Mesenchymal stem cell (in vitro differentiated cells and primary cell): ENCODE measurements around the gene ZMYND11.
A peak's percentile ranks its signal among the peaks of the same experiment; 100 is the strongest.

ENCODE experiments used
- DNase-seq: peaks from one replicate; pipeline ENCODE4 v3.0.0-alpha.2; 2013
- H2AFZ ChIP-seq: one replicate; pipeline ENCODE4 v1.6.1; 2013; ENCODE audit warnings: low read depth, mild to moderate bottlenecking, control low read depth, inconsistent platforms, low read length, moderate library complexity
- H2AK5ac ChIP-seq: 2 replicates; pipeline ENCODE4 v1.6.1; 2013; ENCODE audit warnings: low read length, moderate library complexity, mild to moderate bottlenecking, inconsistent platforms; ENCODE audit not compliant: severe bottlenecking
- H2BK120ac ChIP-seq: one replicate; pipeline ENCODE4 v1.6.1; 2013; ENCODE audit warnings: low read depth, mild to moderate bottlenecking, inconsistent platforms, low read length, moderate library complexity
- H2BK12ac ChIP-seq, 2 experiments: one replicate each; pipeline ENCODE4 v1.6.1; 2013; ENCODE audit warnings: inconsistent platforms in 2 of 2, low read length in 2 of 2, mild to moderate bottlenecking in 2 of 2, moderate library complexity in 2 of 2, control low read depth in 1 of 2
- H2BK15ac ChIP-seq: one replicate; pipeline ENCODE4 v1.6.1; 2013; ENCODE audit warnings: mild to moderate bottlenecking, low read depth, inconsistent platforms; ENCODE audit not compliant: poor library complexity, severe bottlenecking
- H2BK5ac ChIP-seq: 2 replicates; pipeline ENCODE4 v1.6.1; 2013; ENCODE audit warnings: low read depth, mild to moderate bottlenecking, low read length, control low read depth, inconsistent platforms; ENCODE audit not compliant: poor library complexity, severe bottlenecking
- H3K14ac ChIP-seq, 2 experiments: one replicate each; pipeline ENCODE4 v1.6.1; 2013; ENCODE audit warnings: inconsistent platforms in 2 of 2, low read length in 2 of 2, control low read depth in 1 of 2, mild to moderate bottlenecking in 1 of 2, moderate library complexity in 1 of 2
- H3K18ac ChIP-seq, 2 experiments: one replicate each; pipeline ENCODE4 v1.6.1; 2013; ENCODE audit warnings: inconsistent platforms in 2 of 2, low read length in 2 of 2, control low read depth in 1 of 2, low read depth in 1 of 2, mild to moderate bottlenecking in 1 of 2
- H3K23ac ChIP-seq, 2 experiments: one replicate each; pipeline ENCODE4 v1.6.1; 2013; ENCODE audit warnings: inconsistent platforms in 2 of 2, low read length in 2 of 2, mild to moderate bottlenecking in 2 of 2, moderate library complexity in 2 of 2, control low read depth in 1 of 2
- H3K27ac ChIP-seq: 2 replicates; pipeline ENCODE4 v1.5.1; 2013; ENCODE audit warnings: mild to moderate bottlenecking, moderate library complexity, low read length, control low read depth, inconsistent platforms; ENCODE audit not compliant: poor library complexity, severe bottlenecking
- H3K27me3 ChIP-seq, 2 experiments: 2 replicates each; pipeline versions ENCODE4 v1.6.1 to v1.7.0; 2013; ENCODE audit warnings: low read length in 2 of 2, mild to moderate bottlenecking in 2 of 2, moderate library complexity in 2 of 2, control low read depth in 1 of 2, inconsistent platforms in 1 of 2; ENCODE audit not compliant: control insufficient read depth in 1 of 2, insufficient read depth in 1 of 2
- H3K36me3 ChIP-seq, 2 experiments: 2 replicates each; pipeline versions ENCODE4 v1.6.1 to v1.7.0; 2013; ENCODE audit warnings: low read length in 2 of 2, control low read depth in 1 of 2, inconsistent platforms in 1 of 2, low read depth in 1 of 2, mild to moderate bottlenecking in 1 of 2; ENCODE audit not compliant: insufficient read depth in 2 of 2, control insufficient read depth in 1 of 2
- H3K4ac ChIP-seq, 2 experiments: one replicate each; pipeline ENCODE4 v1.6.1; 2013; ENCODE audit warnings: inconsistent platforms in 2 of 2, low read length in 2 of 2, mild to moderate bottlenecking in 2 of 2, moderate library complexity in 2 of 2, control low read depth in 1 of 2, low read depth in 1 of 2
- H3K4me1 ChIP-seq: 2 replicates; pipeline ENCODE4 v1.6.1; 2013; ENCODE audit warnings: low read depth, low read length, control low read depth; ENCODE audit not compliant: control insufficient read depth, insufficient read depth
- H3K4me2 ChIP-seq: 2 replicates; pipeline ENCODE4 v1.6.1; 2013; ENCODE audit warnings: low read length, mild to moderate bottlenecking, inconsistent platforms; ENCODE audit not compliant: poor library complexity, severe bottlenecking
- H3K4me3 ChIP-seq, 2 experiments: 2 replicates each; pipeline versions ENCODE4 v1.5.1 to v1.7.0; 2013; ENCODE audit warnings: low read length in 2 of 2, mild to moderate bottlenecking in 2 of 2, control low read depth in 1 of 2, low read depth in 1 of 2; ENCODE audit not compliant: insufficient read depth in 1 of 2
- H3K79me1 ChIP-seq: replicated peaks from 2 replicates; pipeline ENCODE4 v1.6.1; 2013; ENCODE audit warnings: mild to moderate bottlenecking, control low read depth, low read length, inconsistent platforms; ENCODE audit not compliant: poor library complexity, severe bottlenecking
- H3K9ac ChIP-seq: 2 replicates; pipeline ENCODE4 v1.7.0; 2013; ENCODE audit warnings: mild to moderate bottlenecking, low read length, moderate library complexity
- H3K9me3 ChIP-seq: 2 replicates; pipeline ENCODE4 v1.7.0; 2013; ENCODE audit warnings: mild to moderate bottlenecking, low read length; ENCODE audit not compliant: control insufficient read depth
- H4K8ac ChIP-seq: one replicate; pipeline ENCODE4 v1.6.1; 2013; ENCODE audit warnings: inconsistent platforms, mild to moderate bottlenecking, low read length, moderate library complexity
- H4K91ac ChIP-seq: one replicate; pipeline ENCODE4 v1.6.1; 2013; ENCODE audit warnings: mild to moderate bottlenecking, low read length, inconsistent platforms
- WGBS: methylation state at CpG from one replicate; pipeline ENCODE4 v1.1.7; 2013; ENCODE audit warnings: mixed read lengths; 5-methylcytosine and 5-hydroxymethylcytosine counted together

Gene ZMYND11

DNA sequence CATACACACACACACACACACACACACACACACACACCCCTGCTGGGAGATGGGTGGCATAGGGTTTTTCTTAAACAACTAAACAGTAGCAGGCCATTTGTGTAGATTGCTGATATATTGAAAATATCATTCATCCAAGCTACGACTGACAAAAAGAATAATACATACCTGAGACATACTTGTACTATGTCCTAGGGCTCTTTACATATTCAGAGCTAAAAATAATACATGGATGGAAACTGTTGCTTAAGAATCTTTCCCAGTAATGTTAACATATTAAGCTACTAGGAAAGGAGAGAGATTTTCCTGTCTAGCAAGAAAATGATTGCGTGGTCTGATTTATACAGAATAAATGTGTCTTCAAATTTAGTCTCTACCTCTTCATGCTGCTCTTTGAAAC is 46.0 kb upstream of the ZMYND11 start:
- Histone ChIP-seq H3K27ac (no peak overlapping the region), H2AK5ac (no peak overlapping the region), H3K36me3 (no peaks in the 10 kb centered on the region)

DNA sequence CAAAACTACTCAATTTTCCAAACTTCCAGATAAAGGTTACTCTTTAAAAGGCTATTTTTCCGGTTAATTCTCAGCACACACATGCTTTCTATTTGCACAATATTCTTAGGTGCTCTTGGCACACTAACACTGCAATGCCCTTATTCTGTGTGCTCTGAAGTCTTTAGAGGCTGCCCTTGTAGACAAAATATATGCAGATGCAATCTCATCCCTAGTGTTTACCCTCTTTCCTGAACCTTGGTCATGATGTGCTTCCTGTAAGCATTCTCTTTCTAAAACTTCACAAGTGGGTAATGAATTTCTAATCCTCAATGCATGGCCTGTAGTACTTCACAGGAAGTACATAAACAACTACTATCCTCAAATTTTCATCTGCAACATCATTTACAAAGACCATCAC is 45.1 kb upstream of the ZMYND11 start:
- H2BK120ac ChIP-seq: no peak overlapping the region
- no peak overlapping the region for H2BK5ac ChIP-seq
- no peak overlapping the region for H4K8ac ChIP-seq
- no peak for DNase-seq
- no peaks in the 10 kb centered on the region for H3K36me3 ChIP-seq
- H3K79me1 ChIP-seq: no peaks in the 10 kb centered on the region
- H3K27me3 ChIP-seq: peaks cover 23 to 33% of the 10 kb centered on the region in 2 experiments
- peaks cover 4% of the 10 kb centered on the region for H3K4me1 ChIP-seq
- no peak overlapping the region for H3K4me3 ChIP-seq
- no peak overlapping the region for H3K9ac ChIP-seq
- H3K18ac ChIP-seq: no peak overlapping the region
- H3K23ac ChIP-seq: no peak overlapping the region
- H2BK12ac ChIP-seq: no peak overlapping the region
- H2AK5ac ChIP-seq: no peak overlapping the region
- H4K91ac ChIP-seq: no peak overlapping the region
- H2AFZ ChIP-seq: no peak overlapping the region
- no peak overlapping the region for H3K4ac ChIP-seq
- H3K9me3 ChIP-seq: peaks cover 12% of the 10 kb centered on the region
- no peak overlapping the region for H2BK15ac ChIP-seq
- H3K4me2 ChIP-seq: no peak overlapping the region
- 100% methylated on average over 1 of the region's 1 CpG for WGBS
- H3K14ac ChIP-seq: no peak overlapping the region
- H3K27ac ChIP-seq: no peak overlapping the region

More for the DNA sequence above, 46.0 kb upstream of the ZMYND11 start:
- no peak overlapping the region for H3K14ac ChIP-seq
- H2BK12ac ChIP-seq: no peak overlapping the region
- H3K9me3 ChIP-seq: peaks cover 2% of the 10 kb centered on the region
- no peak overlapping the region for H3K9ac ChIP-seq
- no peak overlapping the region for H2BK120ac ChIP-seq
- H2AFZ ChIP-seq: no peak overlapping the region
- no peak overlapping the region for H4K91ac ChIP-seq
- H3K4me2 ChIP-seq: no peak overlapping the region
- peaks cover 4% of the 10 kb centered on the region for H3K4me1 ChIP-seq
- peaks cover 29 to 40% of the 10 kb centered on the region in 2 experiments for H3K27me3 ChIP-seq
- no peak overlapping the region for H2BK15ac ChIP-seq
- no peak for DNase-seq
- H3K18ac ChIP-seq: no peak overlapping the region
- H3K4me3 ChIP-seq: no peak overlapping the region
- no peak overlapping the region for H4K8ac ChIP-seq
- no CpG with 5 or more reads among the region's 2 CpGs for WGBS
- H3K4ac ChIP-seq: no peak overlapping the region
- H2BK5ac ChIP-seq: no peak overlapping the region
- H3K79me1 ChIP-seq: no peaks in the 10 kb centered on the region
- H3K23ac ChIP-seq: no peak overlapping the region

DNA sequence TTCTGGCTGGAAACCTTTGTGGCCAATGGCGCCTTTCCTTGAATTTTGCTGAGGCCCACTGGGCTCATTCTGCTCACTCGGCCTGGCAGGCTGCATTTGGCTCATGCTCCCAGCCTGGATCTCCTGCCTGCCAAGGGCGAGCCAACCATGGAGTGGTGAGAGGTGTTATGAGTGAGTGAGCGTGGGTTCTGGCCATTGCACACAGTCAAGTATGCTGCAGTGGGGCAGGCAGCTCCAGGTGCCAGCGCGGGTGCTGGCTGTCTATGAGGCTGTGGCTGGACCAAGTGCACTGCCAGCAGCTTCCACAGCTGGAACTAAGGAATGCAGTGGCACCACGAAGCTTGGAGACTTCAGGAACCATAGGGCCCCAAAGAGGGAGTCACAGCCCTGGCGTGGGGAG is 43.9 kb upstream of the ZMYND11 start:
- H3K27ac ChIP-seq: no peak overlapping the region
- H3K79me1 ChIP-seq: no peaks in the 10 kb centered on the region
- H2BK5ac ChIP-seq: no peak overlapping the region
- peak overlapping the region in 1 of 2 experiments; percentile 56 for H3K23ac ChIP-seq
- H3K9ac ChIP-seq: no peak overlapping the region
- no peak overlapping the region for H3K4ac ChIP-seq
- H2BK12ac ChIP-seq: no peak overlapping the region
- peaks cover 23 to 33% of the 10 kb centered on the region in 2 experiments for H3K27me3 ChIP-seq
- no peak overlapping the region for H4K8ac ChIP-seq
- no peak overlapping the region for H2AFZ ChIP-seq
- no peak overlapping the region for H2AK5ac ChIP-seq
- peaks cover 22% of the 10 kb centered on the region for H3K9me3 ChIP-seq
- no peak overlapping the region for H2BK15ac ChIP-seq
- H2BK120ac ChIP-seq: no peak overlapping the region
- no peak overlapping the region for H3K18ac ChIP-seq
- peak overlapping the region in 1 of 2 experiments; percentile 51 for H3K14ac ChIP-seq
- 88% methylated on average over 8 of the region's 8 CpGs for WGBS
- no peak overlapping the region for H3K4me2 ChIP-seq
- no peaks in the 10 kb centered on the region for H3K36me3 ChIP-seq
- no peak overlapping the region for H4K91ac ChIP-seq
- no peak for DNase-seq
- H3K4me1 ChIP-seq: peaks cover 4% of the 10 kb centered on the region
- no peak overlapping the region for H3K4me3 ChIP-seq

DNA sequence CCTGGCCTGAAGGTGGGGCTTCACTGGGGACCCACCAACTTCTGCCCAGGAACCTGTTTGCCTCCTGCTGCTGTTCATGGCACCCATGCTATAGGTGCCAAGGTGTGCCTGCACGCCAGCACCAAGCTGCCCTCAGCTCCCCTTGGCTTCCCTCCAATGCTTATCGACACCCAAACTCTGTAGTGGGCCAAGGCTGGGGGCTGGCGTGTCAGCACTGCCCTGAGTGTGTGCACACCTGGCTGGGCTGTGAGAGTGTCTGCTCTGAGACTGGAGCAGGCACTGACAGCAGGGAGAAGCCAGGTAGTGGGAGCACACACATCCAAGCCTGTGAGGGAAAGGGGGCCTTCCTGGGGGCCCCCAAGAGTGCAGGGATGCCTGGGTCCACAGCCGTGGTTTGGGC is 43.1 kb upstream of the ZMYND11 start:
- no peak overlapping the region for H3K27ac ChIP-seq
- WGBS: 85% methylated on average over 4 of the region's 4 CpGs
- no peak for DNase-seq

More for the DNA sequence above, 43.1 kb upstream of the ZMYND11 start:
- Histone ChIP-seq H3K4me2 (no peak overlapping the region), H3K4ac (no peak overlapping the region), H3K9me3 (peaks cover 28% of the 10 kb centered on the region), H3K18ac (no peak overlapping the region), H2BK12ac (no peak overlapping the region), H3K36me3 (no peaks in the 10 kb centered on the region), H3K4me3 (no peak overlapping the region), H4K91ac (no peak overlapping the region), H3K79me1 (no peaks in the 10 kb centered on the region), H3K14ac (no peak overlapping the region), H3K4me1 (peaks cover 4% of the 10 kb centered on the region), H2BK5ac (no peak overlapping the region), H2AFZ (no peak overlapping the region), H2BK15ac (no peak overlapping the region), H2BK120ac (no peak overlapping the region), H2AK5ac (no peak overlapping the region), H3K9ac (no peak overlapping the region), H3K23ac (no peak overlapping the region), H4K8ac (no peak overlapping the region), H3K27me3 (peaks cover 21 to 29% of the 10 kb centered on the region in 2 experiments)
